Endodermal cell (in vitro differentiated cells): ENCODE measurements around the gene SOX8. TPM values are rescaled to one million over a fixed set of nuclear protein-coding genes. Genes with fewer than 3 reads are reported as not detected.
"Not testable (repeated sequence)": the region's sequence is repeated elsewhere in the genome, so short reads cannot be mapped to it uniquely, and the experiment has no call there.

Experiments
- DNase-seq: peaks from one replicate; pipeline ENCODE4 v3.0.0-alpha.2; 2017
- H3K27ac ChIP-seq: 2 replicates; pipeline ENCODE4 v1.5.1; 2013; ENCODE audit warnings: mild to moderate bottlenecking, low read depth, low read length, moderate library complexity
- H3K27me3 ChIP-seq: 2 replicates; pipeline ENCODE4 v1.6.1; 2013; ENCODE audit warnings: mild to moderate bottlenecking, low read length, moderate library complexity; ENCODE audit not compliant: insufficient read depth, control insufficient read depth, poor library complexity, severe bottlenecking
- H3K36me3 ChIP-seq: 2 replicates; pipeline ENCODE4 v1.7.0; 2013; ENCODE audit warnings: mild to moderate bottlenecking, low read length, moderate library complexity; ENCODE audit not compliant: control insufficient read depth, insufficient read depth
- H3K4me1 ChIP-seq: one replicate; pipeline ENCODE4 v1.7.0; 2013; ENCODE audit warnings: low read length; ENCODE audit not compliant: control insufficient read depth, insufficient read depth
- H3K4me3 ChIP-seq: 2 replicates; pipeline ENCODE4 v1.5.1; 2013; ENCODE audit warnings: mild to moderate bottlenecking, low read length, moderate library complexity
- H3K9ac ChIP-seq: 2 replicates; pipeline ENCODE4 v1.6.1; 2013; ENCODE audit warnings: mild to moderate bottlenecking, low read length, moderate library complexity; ENCODE audit not compliant: poor library complexity, severe bottlenecking; ENCODE audit errors: extremely low read depth
- H3K9me3 ChIP-seq: 2 replicates; pipeline ENCODE4 v1.6.1; 2013; ENCODE audit warnings: mild to moderate bottlenecking, low read length, moderate library complexity; ENCODE audit not compliant: control insufficient read depth
- H3K27ac Mint-ChIP-seq: 2 replicates; pipeline ENCODE4 v1.8.0; 2020; ENCODE audit warnings: mixed read lengths
- H3K27me3 Mint-ChIP-seq: 2 replicates; pipeline ENCODE4 v1.8.0; 2021; ENCODE audit warnings: mild to moderate bottlenecking, mixed read lengths; ENCODE audit not compliant: insufficient read depth
- H3K36me3 Mint-ChIP-seq: 2 replicates; pipeline ENCODE4 v1.8.0; 2020; ENCODE audit warnings: low read depth, mixed read lengths
- H3K4me1 Mint-ChIP-seq: 2 replicates; pipeline ENCODE4 v1.8.0; 2020; ENCODE audit warnings: mixed read lengths
- H3K4me3 Mint-ChIP-seq: 2 replicates; pipeline ENCODE4 v1.8.0; 2020; ENCODE audit warnings: mild to moderate bottlenecking, moderate library complexity, mixed read lengths
- H3K9me3 Mint-ChIP-seq: 2 replicates; pipeline ENCODE4 v1.8.0; 2020; ENCODE audit warnings: mild to moderate bottlenecking, mixed read lengths
- WGBS, 2 experiments: methylation state at CpG; one replicate each; pipeline versions ENCODE4 v1.1.5 to v1.1.7; 2013; ENCODE audit warnings: missing lambda C conversion rate in 2 of 2, mixed read lengths in 1 of 2; ENCODE audit not compliant: insufficient coverage in 1 of 2, insufficient read length in 1 of 2; 5-methylcytosine and 5-hydroxymethylcytosine counted together
- total RNA-seq, 2 donors: library from RNA; stranded (reverse); fragmentation: NEBNext Ultra II Directional in 1 of 2; extraction: Animal tissue kit (Norgen Biotek cat#: 25700) in 1 of 2; gene quantifications; 2 replicates in 1 of 2; 3 replicates in 1 of 2; pipeline ENCODE4 v1.2.1, GENCODE V29; 2021
- TF ChIP-seq, protein P1 (sequence below): fragments of 200-600 bp; sonication (generic); conservative IDR thresholded peaks from 2 replicates; pipeline ENCODE4 v1.5.0; 2021; ENCODE audit warnings: antibody characterized with exemption, mild to moderate bottlenecking

SOX8 gene
- total RNA-seq, 2 donors from 2014 or later = 0.69 to 5.1 TPM

GRCh38 chr16:951660-952301 is 29.8 kb upstream of the SOX8 start:
- H3K4me1 ChIP-seq = no peaks in the 10 kb centered on the region

DNA sequence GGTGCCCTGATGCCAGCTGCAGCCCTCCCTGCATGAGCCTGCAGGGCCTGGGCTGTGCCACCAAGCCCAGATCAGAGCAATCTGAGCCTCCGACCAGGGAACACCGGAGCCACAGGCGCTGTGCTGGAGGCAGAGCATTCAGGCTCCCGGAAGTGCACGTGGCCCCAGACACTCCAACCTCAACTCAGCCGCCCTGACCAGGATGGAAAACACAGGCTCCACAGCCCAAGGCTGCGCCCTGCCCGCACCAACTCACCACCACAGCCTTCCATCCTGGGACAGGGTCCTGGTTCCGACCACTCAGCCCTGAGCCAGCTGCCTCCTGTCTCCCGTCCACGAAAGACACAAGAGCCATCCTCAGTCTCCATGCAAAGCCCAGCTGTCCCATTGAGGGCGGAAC is 29.2 kb upstream of the SOX8 start:
- H3K27ac Mint-ChIP-seq = no peak overlapping the region

More at GRCh38 chr16:951660-952301, 29.8 kb upstream of the SOX8 start:
- H3K27me3 ChIP-seq = no peaks in the 10 kb centered on the region
- no peak overlapping the region for H3K27ac ChIP-seq
- Mint-ChIP-seq H3K4me1 (no peaks in the 10 kb centered on the region), H3K27me3 (no peaks in the 10 kb centered on the region), H3K4me3 (no peak overlapping the region), H3K27ac (no peak overlapping the region), H3K9me3 (peaks cover 4% of the 10 kb centered on the region), H3K36me3 (peaks cover 13% of the 10 kb centered on the region)
- no peaks in the 10 kb centered on the region for H3K36me3 ChIP-seq
- H3K4me3 ChIP-seq = no peak overlapping the region
- WGBS, 2 experiments = 88 to 90% methylated on average over 16 to 22 of the region's 22 CpGs
- TF ChIP-seq, protein P1, sequence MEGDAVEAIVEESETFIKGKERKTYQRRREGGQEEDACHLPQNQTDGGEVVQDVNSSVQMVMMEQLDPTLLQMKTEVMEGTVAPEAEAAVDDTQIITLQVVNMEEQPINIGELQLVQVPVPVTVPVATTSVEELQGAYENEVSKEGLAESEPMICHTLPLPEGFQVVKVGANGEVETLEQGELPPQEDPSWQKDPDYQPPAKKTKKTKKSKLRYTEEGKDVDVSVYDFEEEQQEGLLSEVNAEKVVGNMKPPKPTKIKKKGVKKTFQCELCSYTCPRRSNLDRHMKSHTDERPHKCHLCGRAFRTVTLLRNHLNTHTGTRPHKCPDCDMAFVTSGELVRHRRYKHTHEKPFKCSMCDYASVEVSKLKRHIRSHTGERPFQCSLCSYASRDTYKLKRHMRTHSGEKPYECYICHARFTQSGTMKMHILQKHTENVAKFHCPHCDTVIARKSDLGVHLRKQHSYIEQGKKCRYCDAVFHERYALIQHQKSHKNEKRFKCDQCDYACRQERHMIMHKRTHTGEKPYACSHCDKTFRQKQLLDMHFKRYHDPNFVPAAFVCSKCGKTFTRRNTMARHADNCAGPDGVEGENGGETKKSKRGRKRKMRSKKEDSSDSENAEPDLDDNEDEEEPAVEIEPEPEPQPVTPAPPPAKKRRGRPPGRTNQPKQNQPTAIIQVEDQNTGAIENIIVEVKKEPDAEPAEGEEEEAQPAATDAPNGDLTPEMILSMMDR = no peak
- H3K9me3 ChIP-seq = no peaks in the 10 kb centered on the region
- H3K9ac ChIP-seq = no peak overlapping the region
- DNase-seq = no peak

GRCh38 chr16:953818-954217 is 27.8 kb upstream of the SOX8 start:
- 92 to 100% methylated on average over 2 to 4 of the region's 7 CpGs for WGBS, 2 experiments
- H3K4me3 ChIP-seq, H3K27me3 ChIP-seq, H3K9me3 Mint-ChIP-seq, H3K36me3 Mint-ChIP-seq, H3K4me3 Mint-ChIP-seq, H3K4me1 Mint-ChIP-seq, H3K27ac ChIP-seq, H3K27me3 Mint-ChIP-seq, DNase-seq, H3K9ac ChIP-seq, H3K4me1 ChIP-seq, H3K9me3 ChIP-seq, H3K36me3 ChIP-seq, H3K27ac Mint-ChIP-seq: not testable (repeated sequence)

More for the DNA sequence above, 29.2 kb upstream of the SOX8 start:
- no peak overlapping the region for H3K4me3 ChIP-seq
- TF ChIP-seq, protein P1 = no peak
- no peak overlapping the region for H3K4me3 Mint-ChIP-seq
- no peaks in the 10 kb centered on the region for H3K4me1 ChIP-seq
- H3K36me3 ChIP-seq = no peaks in the 10 kb centered on the region
- DNase-seq = no peak
- H3K9me3 ChIP-seq = no peaks in the 10 kb centered on the region
- H3K27ac ChIP-seq = no peak overlapping the region
- H3K9ac ChIP-seq = no peak overlapping the region
- H3K36me3 Mint-ChIP-seq = peaks cover 9% of the 10 kb centered on the region
- WGBS, 2 experiments = 86 to 100% methylated on average over 3 to 12 of the region's 12 CpGs
- no peaks in the 10 kb centered on the region for H3K27me3 Mint-ChIP-seq
- peaks cover 4% of the 10 kb centered on the region for H3K9me3 Mint-ChIP-seq
- no peaks in the 10 kb centered on the region for H3K4me1 Mint-ChIP-seq
- H3K27me3 ChIP-seq = no peaks in the 10 kb centered on the region

GRCh38 chr16:955766-956165 is 25.8 kb upstream of the SOX8 start:
- H3K4me1 Mint-ChIP-seq, H3K27ac Mint-ChIP-seq, H3K27ac ChIP-seq, H3K9me3 Mint-ChIP-seq, DNase-seq, H3K36me3 ChIP-seq, H3K27me3 Mint-ChIP-seq, H3K4me3 Mint-ChIP-seq, H3K27me3 ChIP-seq, H3K9ac ChIP-seq, H3K9me3 ChIP-seq, H3K36me3 Mint-ChIP-seq, H3K4me3 ChIP-seq, H3K4me1 ChIP-seq: not testable (repeated sequence)
- 80 to 94% methylated on average over 1 to 24 of the region's 27 CpGs for WGBS, 2 experiments
